Spleen (tissue), 7 donors: ENCODE data around the gene SIK3.

ENCODE experiments used
- CTCF ChIP-seq, 11 experiments: fragments of 200-600 bp in 7 of 11; fragments of 450-650 bp in 4 of 11; sonication (generic) in 4 of 11; IDR thresholded peaks in 8 of 11; conservative IDR thresholded peaks in 3 of 11; 1 replicate in 7 of 11; 2 replicates in 4 of 11; pipeline versions ENCODE4 v1.4.0 to v1.8.0; 2016 to 2021; ENCODE audit warnings: antibody characterized with exemption in 11 of 11, inconsistent platforms in 4 of 11, mild to moderate bottlenecking in 1 of 11
- POLR2A ChIP-seq, 3 donors: fragments of 450-650 bp; IDR thresholded peaks; one replicate each; pipeline ENCODE4 v1.5.1; 2017; ENCODE audit warnings: antibody characterized with exemption in 3 of 3, mild to moderate bottlenecking in 1 of 3
- donor health status: DM: no; HTN: no; CAD: no; lungs with moderate emphysema.
- donor health status: DM: no; HTN: no; CAD: no.
- donor health status: DM: no; HTN: no; CAD: no.

GRCh38 chr11:116825434-116825833, 272.8 kb downstream of the SIK3 start:
- TF ChIP-seq CTCF (IDR thresholded peaks at IDR 0.05 in 8 of 11, conservative IDR thresholded peaks at IDR 0.05 in 3 of 11) (no peak), POLR2A (IDR thresholded peaks at IDR 0.05) (no peak)
